DND-41 (cell line): ENCODE measurements around the gene CCDC73.
"Not testable (repeated sequence)": the region's sequence is repeated elsewhere in the genome, so short reads cannot be mapped to it uniquely, and the experiment has no call there.

Source experiments
- ATAC-seq: fragments of 200-7000 bp; cut with Tn5 transposase; 3 replicates; pipeline ENCODE4 v1.9.1; 2021; ENCODE audit warnings: low read depth; ENCODE audit not compliant: insufficient read depth
- DNase-seq: peaks from one replicate; pipeline ENCODE4 v3.0.0-alpha.2; 2020
- H2AFZ ChIP-seq: 2 replicates; pipeline ENCODE4 v1.6.0; 2012; ENCODE audit warnings: low read depth, low read length
- H3K27ac ChIP-seq: 2 replicates; pipeline ENCODE4 v1.5.1; 2012; ENCODE audit warnings: low read length, inconsistent platforms
- H3K27me3 ChIP-seq: fragments of 200-600 bp; sonication (generic); 2 replicates; pipeline ENCODE4 v1.6.0; 2012; ENCODE audit warnings: low read length, mild to moderate bottlenecking, inconsistent platforms; ENCODE audit not compliant: insufficient read depth, poor library complexity
- H3K36me3 ChIP-seq: 2 replicates; pipeline ENCODE4 v1.5.1; 2012; ENCODE audit warnings: low read length, inconsistent platforms; ENCODE audit not compliant: insufficient read depth
- H3K4me1 ChIP-seq: 2 replicates; pipeline ENCODE4 v1.5.1; 2012; ENCODE audit warnings: mild to moderate bottlenecking, low read length; ENCODE audit not compliant: insufficient read depth
- H3K4me2 ChIP-seq: 2 replicates; pipeline ENCODE4 v1.6.0; 2012; ENCODE audit warnings: mild to moderate bottlenecking, moderate library complexity, low read length, inconsistent platforms; ENCODE audit not compliant: insufficient read depth
- H3K4me3 ChIP-seq, 2 experiments: fragments of 200-600 bp in 1 of 2; shearing (Covaris generic) in 1 of 2; 2 replicates each; pipeline ENCODE4 v1.5.1; 2012 to 2016; ENCODE audit warnings: inconsistent platforms in 2 of 2, low read length in 2 of 2, mild to moderate bottlenecking in 2 of 2, low read depth in 1 of 2, moderate library complexity in 1 of 2
- H3K79me2 ChIP-seq: 2 replicates; pipeline ENCODE4 v1.6.0; 2012; ENCODE audit warnings: low read length, inconsistent platforms; ENCODE audit not compliant: insufficient read depth
- H3K9ac ChIP-seq: 2 replicates; pipeline ENCODE4 v1.6.0; 2012; ENCODE audit warnings: low read depth, mild to moderate bottlenecking, inconsistent platforms, low read length, moderate library complexity
- H3K9me3 ChIP-seq: 2 replicates; pipeline ENCODE4 v1.5.1; 2012; ENCODE audit warnings: low read length, moderate library complexity, mild to moderate bottlenecking, inconsistent platforms; ENCODE audit not compliant: insufficient read depth, severe bottlenecking
- H4K20me1 ChIP-seq: 2 replicates; pipeline ENCODE4 v1.6.0; 2012; ENCODE audit warnings: low read length; ENCODE audit not compliant: insufficient read depth
- EZH2 ChIP-seq: IDR thresholded peaks from 3 replicates; pipeline ENCODE4 v1.6.1; 2012; ENCODE audit warnings: borderline replicate concordance, low read depth, mild to moderate bottlenecking, moderate library complexity, low read length, inconsistent platforms; ENCODE audit not compliant: severe bottlenecking
- TF ChIP-seq, protein P1 (sequence below): IDR thresholded peaks from 2 replicates; pipeline ENCODE4 v1.5.1; 2012; ENCODE audit warnings: borderline replicate concordance, low read length, moderate library complexity, mild to moderate bottlenecking; ENCODE audit not compliant: poor library complexity, severe bottlenecking; ENCODE audit errors: extremely low read depth

Gene CCDC73

DNA sequence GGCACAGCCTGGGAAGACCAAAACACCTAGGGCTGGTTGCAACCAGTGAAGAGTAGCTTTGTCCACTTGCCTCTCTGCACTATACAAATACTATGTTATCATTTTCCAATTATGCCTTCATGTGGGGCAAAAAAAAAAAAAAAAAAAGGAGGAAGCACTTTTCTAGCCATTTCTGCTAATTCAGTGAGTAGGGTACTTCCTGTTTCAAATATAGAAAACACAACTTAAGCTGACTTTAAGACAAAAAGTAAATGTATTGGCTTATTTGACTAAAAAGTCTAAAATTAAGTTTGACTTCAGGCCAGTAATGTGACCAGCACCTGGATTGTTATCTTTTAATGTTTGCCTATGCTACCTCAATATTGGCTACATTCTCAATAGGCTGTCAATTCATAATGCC lies 15.3 kb downstream of the CCDC73 start:
- H3K27me3 ChIP-seq, result no peaks in the 10 kb centered on the region
- peaks cover 25% of the 10 kb centered on the region for H3K4me1 ChIP-seq
- no peak for TF ChIP-seq EZH2
- TF ChIP-seq, protein P1, sequence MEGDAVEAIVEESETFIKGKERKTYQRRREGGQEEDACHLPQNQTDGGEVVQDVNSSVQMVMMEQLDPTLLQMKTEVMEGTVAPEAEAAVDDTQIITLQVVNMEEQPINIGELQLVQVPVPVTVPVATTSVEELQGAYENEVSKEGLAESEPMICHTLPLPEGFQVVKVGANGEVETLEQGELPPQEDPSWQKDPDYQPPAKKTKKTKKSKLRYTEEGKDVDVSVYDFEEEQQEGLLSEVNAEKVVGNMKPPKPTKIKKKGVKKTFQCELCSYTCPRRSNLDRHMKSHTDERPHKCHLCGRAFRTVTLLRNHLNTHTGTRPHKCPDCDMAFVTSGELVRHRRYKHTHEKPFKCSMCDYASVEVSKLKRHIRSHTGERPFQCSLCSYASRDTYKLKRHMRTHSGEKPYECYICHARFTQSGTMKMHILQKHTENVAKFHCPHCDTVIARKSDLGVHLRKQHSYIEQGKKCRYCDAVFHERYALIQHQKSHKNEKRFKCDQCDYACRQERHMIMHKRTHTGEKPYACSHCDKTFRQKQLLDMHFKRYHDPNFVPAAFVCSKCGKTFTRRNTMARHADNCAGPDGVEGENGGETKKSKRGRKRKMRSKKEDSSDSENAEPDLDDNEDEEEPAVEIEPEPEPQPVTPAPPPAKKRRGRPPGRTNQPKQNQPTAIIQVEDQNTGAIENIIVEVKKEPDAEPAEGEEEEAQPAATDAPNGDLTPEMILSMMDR, result no peak
- H2AFZ ChIP-seq, result peak overlapping the region; percentile 0; the same call in 1 of the 2 replicates
- H4K20me1 ChIP-seq, result no peaks in the 10 kb centered on the region
- no peak for ATAC-seq
- H3K9ac ChIP-seq, result no peak overlapping the region
- no peaks in the 10 kb centered on the region for H3K36me3 ChIP-seq
- DNase-seq, result no peak
- no peak overlapping the region for H3K4me2 ChIP-seq
- no peak overlapping the region for H3K27ac ChIP-seq
- no peaks in the 10 kb centered on the region for H3K79me2 ChIP-seq
- H3K9me3 ChIP-seq, result no peaks in the 10 kb centered on the region
- H3K4me3 ChIP-seq, result no peak overlapping the region

DNA sequence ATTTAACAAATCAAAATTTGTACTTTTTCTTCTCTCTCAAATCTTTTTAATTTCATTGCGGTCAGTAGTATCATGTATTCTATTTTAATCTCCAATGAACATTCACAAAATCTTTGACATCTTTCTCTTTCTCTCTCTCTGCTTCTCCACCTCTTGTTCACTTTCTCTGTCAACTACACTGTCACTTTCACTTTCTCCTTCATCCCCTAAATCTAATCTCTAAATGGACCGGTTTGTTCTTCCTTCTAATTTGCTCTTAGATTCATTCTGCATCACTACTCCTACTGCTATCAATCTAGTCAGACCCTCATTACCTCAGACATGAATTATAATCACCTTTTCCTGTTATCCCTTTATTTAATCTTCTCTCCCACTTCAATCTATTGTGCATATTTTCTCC lies 18.6 kb downstream of the CCDC73 start:
- DNase-seq, result no peak

DNA sequence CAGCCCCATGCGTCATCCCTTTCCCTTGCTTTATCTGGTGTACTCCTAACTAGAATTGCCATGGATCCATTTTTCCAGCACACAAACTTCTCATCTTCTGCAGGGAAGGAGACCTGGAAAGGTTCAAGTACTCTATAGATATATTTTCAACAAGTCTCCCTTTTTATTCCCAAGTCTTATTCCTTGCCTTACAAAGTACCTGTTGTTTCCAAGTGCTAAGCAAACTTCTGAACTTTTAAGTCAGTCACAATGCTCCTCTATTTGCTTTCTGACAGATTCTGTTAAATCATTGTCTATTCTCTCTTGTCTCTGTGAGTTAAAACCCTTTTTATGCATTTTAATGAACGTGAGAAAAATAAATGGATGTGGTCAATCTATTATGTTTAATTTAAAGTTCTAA lies 20.4 kb downstream of the CCDC73 start:
- Histone ChIP-seq H3K27me3 (no peaks in the 10 kb centered on the region), H3K4me1 (peaks cover 20% of the 10 kb centered on the region), H3K36me3 (no peaks in the 10 kb centered on the region), H2AFZ (no peak overlapping the region), H3K79me2 (no peaks in the 10 kb centered on the region), H3K27ac (no peak overlapping the region), H4K20me1 (no peaks in the 10 kb centered on the region), H3K9me3 (no peaks in the 10 kb centered on the region), H3K9ac (no peak overlapping the region), H3K4me2 (no peak overlapping the region), H3K4me3 (no peak overlapping the region)
- DNase-seq, result no peak
- TF ChIP-seq EZH2, result no peak
- TF ChIP-seq, protein P1, result no peak
- no peak for ATAC-seq

More for the DNA sequence above, 18.6 kb downstream of the CCDC73 start:
- Histone ChIP-seq H3K4me1 (peaks cover 22% of the 10 kb centered on the region), H3K27me3 (no peaks in the 10 kb centered on the region), H2AFZ (peak overlapping the region; percentile 78), H4K20me1 (no peaks in the 10 kb centered on the region), H3K36me3 (no peaks in the 10 kb centered on the region), H3K79me2 (no peaks in the 10 kb centered on the region), H3K4me3 (peak overlapping the region in 1 of 2 experiments; percentile 48; a peak in 2 of 4 replicates), H3K4me2 (peak overlapping the region; percentile 66), H3K9me3 (no peaks in the 10 kb centered on the region), H3K9ac (peak overlapping the region; percentile 42), H3K27ac (peak overlapping the region; percentile 64)
- TF ChIP-seq EZH2, result no peak
- TF ChIP-seq, protein P1, result no peak
- ATAC-seq, result peak; percentile 90

DNA sequence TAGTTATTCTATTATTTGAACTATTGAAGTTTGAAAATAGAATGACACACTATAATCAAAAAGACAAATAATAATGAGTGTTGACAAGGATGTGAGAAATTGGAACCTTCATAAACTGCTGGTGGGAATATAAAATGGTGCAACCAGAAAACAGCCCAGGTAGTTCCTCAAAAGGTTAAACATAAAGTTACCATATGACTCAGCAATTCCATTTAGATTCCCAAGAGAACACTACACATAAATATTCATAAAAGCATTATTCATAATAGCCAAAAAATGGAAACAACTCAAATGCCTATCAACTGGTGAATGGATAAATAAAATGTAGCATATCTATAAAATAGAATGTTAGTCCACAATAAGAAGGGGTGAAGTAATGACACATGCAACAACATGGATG lies 21.7 kb downstream of the CCDC73 start:
- ATAC-seq (no peak), DNase-seq (no peak)
- Histone ChIP-seq H3K4me2 (no peak overlapping the region), H4K20me1 (no peaks in the 10 kb centered on the region), H3K36me3 (no peaks in the 10 kb centered on the region), H3K9ac (no peak overlapping the region), H3K9me3 (no peaks in the 10 kb centered on the region), H3K4me1 (peaks cover 16% of the 10 kb centered on the region), H3K27ac (no peak overlapping the region), H3K4me3 (no peak overlapping the region), H2AFZ (no peak overlapping the region), H3K27me3 (no peaks in the 10 kb centered on the region), H3K79me2 (no peaks in the 10 kb centered on the region)
- TF ChIP-seq, protein P1, result no peak
- TF ChIP-seq EZH2, result no peak

DNA sequence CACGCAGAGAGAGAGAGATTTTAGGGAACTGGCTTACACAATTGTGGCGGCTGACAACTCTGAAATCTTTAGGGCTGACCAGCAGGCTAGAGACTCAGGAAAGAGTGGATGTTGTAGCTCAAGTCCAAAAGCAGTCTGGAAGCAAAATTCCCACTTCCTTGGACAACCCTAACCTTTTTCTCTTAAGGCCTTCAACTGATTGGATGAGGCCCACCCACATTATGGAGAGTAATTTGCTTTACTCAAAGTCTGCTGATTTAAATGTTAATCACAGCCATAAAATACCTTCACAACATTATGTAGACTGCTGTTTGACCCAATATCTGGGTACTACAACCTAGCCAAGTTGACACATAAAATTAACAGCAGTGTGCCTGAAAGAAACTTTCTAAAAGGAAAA lies 32.7 kb downstream of the CCDC73 start:
- not testable (repeated sequence) for H3K79me2 ChIP-seq, H3K9ac ChIP-seq, H3K9me3 ChIP-seq, H3K4me3 ChIP-seq, H3K4me2 ChIP-seq, H2AFZ ChIP-seq, H4K20me1 ChIP-seq, ATAC-seq, H3K36me3 ChIP-seq, H3K4me1 ChIP-seq, DNase-seq, H3K27ac ChIP-seq, H3K27me3 ChIP-seq
